ENCODE data around the gene DTX3L.
A peak's percentile ranks its signal among the peaks of the same experiment; 100 is the strongest.
"Not testable (repeated sequence)": the region's sequence is repeated elsewhere in the genome, so short reads cannot be mapped to it uniquely, and the experiment has no call there.

The DTX3L gene

GRCh38 chr3:122560680-122561079, 3.5 kb upstream of the DTX3L start:
- H3K4me3 ChIP-seq (ENCODE audit: low read depth, low read length) = no peak overlapping the region
- TF ChIP-seq, protein P1, sequence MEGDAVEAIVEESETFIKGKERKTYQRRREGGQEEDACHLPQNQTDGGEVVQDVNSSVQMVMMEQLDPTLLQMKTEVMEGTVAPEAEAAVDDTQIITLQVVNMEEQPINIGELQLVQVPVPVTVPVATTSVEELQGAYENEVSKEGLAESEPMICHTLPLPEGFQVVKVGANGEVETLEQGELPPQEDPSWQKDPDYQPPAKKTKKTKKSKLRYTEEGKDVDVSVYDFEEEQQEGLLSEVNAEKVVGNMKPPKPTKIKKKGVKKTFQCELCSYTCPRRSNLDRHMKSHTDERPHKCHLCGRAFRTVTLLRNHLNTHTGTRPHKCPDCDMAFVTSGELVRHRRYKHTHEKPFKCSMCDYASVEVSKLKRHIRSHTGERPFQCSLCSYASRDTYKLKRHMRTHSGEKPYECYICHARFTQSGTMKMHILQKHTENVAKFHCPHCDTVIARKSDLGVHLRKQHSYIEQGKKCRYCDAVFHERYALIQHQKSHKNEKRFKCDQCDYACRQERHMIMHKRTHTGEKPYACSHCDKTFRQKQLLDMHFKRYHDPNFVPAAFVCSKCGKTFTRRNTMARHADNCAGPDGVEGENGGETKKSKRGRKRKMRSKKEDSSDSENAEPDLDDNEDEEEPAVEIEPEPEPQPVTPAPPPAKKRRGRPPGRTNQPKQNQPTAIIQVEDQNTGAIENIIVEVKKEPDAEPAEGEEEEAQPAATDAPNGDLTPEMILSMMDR (IDR thresholded peaks at IDR 0.05; ENCODE audit: borderline replicate concordance, insufficient read depth, low read depth, low read length) = peak; percentile 45

- TF ChIP-seq, protein P1 (IDR thresholded peaks at IDR 0.05; ENCODE audit: borderline replicate concordance, insufficient read depth, low read depth, low read length) = no peak
- H3K4me3 ChIP-seq (ENCODE audit: low read depth, low read length) = peak overlapping the region; percentile 82
Observed at GRCh38 chr3:122562923-122563716, 1.0 kb upstream of the DTX3L start.

DNA sequence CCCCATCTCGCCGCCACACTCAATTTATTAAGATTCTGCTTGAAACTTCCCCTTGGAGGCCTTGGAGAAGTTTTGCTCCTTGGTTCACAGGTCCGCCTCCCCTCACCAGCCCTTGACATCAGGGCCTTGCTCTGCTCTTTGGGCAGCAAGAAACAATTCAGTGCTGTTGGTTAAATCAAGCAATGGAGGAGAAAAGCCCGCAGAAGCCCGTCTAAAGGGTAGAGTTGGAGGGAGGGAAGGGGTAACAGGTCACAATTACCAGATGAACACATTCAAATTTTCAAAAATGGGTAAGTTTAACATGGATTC, 467 bp upstream of the DTX3L start:
- TF ChIP-seq, protein P1 (IDR thresholded peaks at IDR 0.05; ENCODE audit: borderline replicate concordance, insufficient read depth, low read depth, low read length) = no peak
- peak overlapping the region; percentile 82 for H3K4me3 ChIP-seq (ENCODE audit: low read depth, low read length)

DNA sequence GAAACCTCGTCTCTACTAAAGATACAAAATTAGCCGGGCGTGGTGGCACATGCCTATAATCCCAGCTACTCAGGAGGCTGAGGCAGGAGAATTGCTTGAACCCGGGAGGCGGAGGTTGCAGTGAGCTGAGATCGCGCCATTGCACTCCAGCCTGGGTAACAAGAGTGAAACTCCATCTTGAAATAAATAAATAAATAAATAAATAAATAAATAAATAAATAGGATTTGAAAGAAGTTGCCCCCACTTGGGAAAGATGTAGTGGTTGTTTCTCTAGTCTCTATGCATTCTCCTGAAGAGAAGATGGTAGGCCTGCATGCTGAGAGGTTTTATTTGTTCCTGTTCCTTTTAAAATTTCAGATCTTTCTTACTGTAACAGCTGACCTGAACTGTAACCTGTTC, 4.0 kb downstream of the DTX3L start:
- not testable (repeated sequence) for H3K4me3 ChIP-seq (ENCODE audit: low read depth, low read length)

DNA sequence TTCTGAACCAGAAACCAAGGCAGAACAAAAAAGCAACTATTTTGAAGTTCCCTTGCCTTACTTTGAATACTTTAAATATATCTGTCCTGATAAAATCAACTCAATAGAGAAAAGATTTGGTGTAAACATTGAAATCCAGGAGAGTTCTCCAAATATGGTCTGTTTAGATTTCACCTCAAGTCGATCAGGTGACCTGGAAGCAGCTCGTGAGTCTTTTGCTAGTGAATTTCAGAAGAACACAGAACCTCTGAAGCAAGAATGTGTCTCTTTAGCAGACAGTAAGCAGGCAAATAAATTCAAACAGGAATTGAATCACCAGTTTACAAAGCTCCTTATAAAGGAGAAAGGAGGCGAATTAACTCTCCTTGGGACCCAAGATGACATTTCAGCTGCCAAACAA, 4.6 kb downstream of the DTX3L start:
- TF ChIP-seq, protein P1 (IDR thresholded peaks at IDR 0.05; ENCODE audit: borderline replicate concordance, insufficient read depth, low read depth, low read length) = no peak
- no peak overlapping the region for H3K4me3 ChIP-seq (ENCODE audit: low read depth, low read length)

- TF ChIP-seq, protein P1 (IDR thresholded peaks at IDR 0.05; ENCODE audit: borderline replicate concordance, insufficient read depth, low read depth, low read length) = no peak
- no peak overlapping the region for H3K4me3 ChIP-seq (ENCODE audit: low read depth, low read length)
Observed at GRCh38 chr3:122572940-122573412, 8.8 kb downstream of the DTX3L start.

DNA sequence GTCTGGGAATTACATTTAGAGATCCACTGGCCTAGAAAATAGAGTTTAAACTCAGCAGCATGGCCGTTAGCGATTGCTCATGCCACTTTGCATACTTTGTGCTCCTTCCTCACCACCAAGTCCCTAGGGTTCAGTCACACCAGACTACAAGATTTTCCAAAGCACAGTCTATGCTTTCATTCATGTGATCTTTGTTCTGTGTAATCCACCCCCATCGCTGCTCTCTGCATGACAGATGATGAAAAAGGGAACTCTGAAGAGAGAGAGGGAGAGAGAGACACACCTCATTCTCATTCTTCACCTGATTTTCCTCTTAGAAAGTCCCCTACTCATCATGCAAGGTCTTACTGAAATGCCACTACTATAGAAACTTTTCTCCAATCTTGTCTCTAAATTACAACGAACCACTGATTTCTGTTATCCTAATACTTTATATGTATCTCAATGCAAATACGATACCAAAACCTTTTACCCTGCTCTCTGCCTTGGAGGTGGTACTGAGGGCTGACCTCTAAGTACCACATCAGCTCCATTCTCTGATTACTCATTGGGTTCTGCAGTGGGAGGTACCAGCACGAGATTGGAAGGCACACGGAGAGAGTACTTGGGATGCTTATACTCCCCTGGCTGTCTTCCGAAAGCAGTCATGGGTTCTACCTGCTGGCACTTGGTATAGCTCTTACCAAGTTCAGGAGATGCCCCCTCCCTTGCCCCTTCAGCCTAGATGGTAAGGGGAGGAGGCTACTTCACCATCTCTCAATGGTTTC, 12.2 kb downstream of the DTX3L start:
- TF ChIP-seq, protein P1 (IDR thresholded peaks at IDR 0.05; ENCODE audit: borderline replicate concordance, insufficient read depth, low read depth, low read length) = no peak
- no peak overlapping the region for H3K4me3 ChIP-seq (ENCODE audit: low read depth, low read length)

Data from GM12875 (cell line).